Keratinocyte (primary cell): Measurements from ENCODE around the gene CEP164. TPM values are rescaled to one million over a fixed set of nuclear protein-coding genes. Genes with fewer than 3 reads are reported as not detected.

Experiments
- DNase-seq: peaks from one replicate; pipeline ENCODE4 v3.0.0-alpha.2; 2011; ENCODE audit warnings: low read depth, missing footprints, low spot score
- FAIRE-seq: peaks from 2 replicates; lab custom pipeline; 2011; peaks lifted over from hg19 to GRCh38; lab: Jason Lieb, UNC
- H2AFZ ChIP-seq: 2 replicates; pipeline ENCODE4 v1.6.0; 2012; ENCODE audit warnings: low read length, control low read depth, inconsistent platforms; ENCODE audit not compliant: control insufficient read depth
- H3K27ac ChIP-seq: 2 replicates; pipeline ENCODE4 v1.5.1; 2011; ENCODE audit warnings: low read length; ENCODE audit not compliant: control insufficient read depth, insufficient read depth
- H3K27me3 ChIP-seq: 3 replicates; pipeline ENCODE4 v1.6.0; 2011; ENCODE audit warnings: low read length; ENCODE audit not compliant: control insufficient read depth, insufficient read depth; ENCODE audit errors: extremely low read depth
- H3K36me3 ChIP-seq, 2 experiments: 2 replicates in 1 of 2; 3 replicates in 1 of 2; pipeline ENCODE4 v1.5.1; 2011; ENCODE audit warnings: low read length in 2 of 2, mild to moderate bottlenecking in 1 of 2; ENCODE audit not compliant: control insufficient read depth in 2 of 2, insufficient read depth in 2 of 2; ENCODE audit errors: extremely low read depth in 1 of 2
- H3K4me1 ChIP-seq: 3 replicates; pipeline ENCODE4 v1.5.1; 2011; ENCODE audit warnings: low read length; ENCODE audit not compliant: control insufficient read depth, insufficient read depth; ENCODE audit errors: extremely low read depth
- H3K4me2 ChIP-seq: 3 replicates; pipeline ENCODE4 v1.6.0; 2011; ENCODE audit warnings: low read depth, low read length; ENCODE audit not compliant: control insufficient read depth, insufficient read depth; ENCODE audit errors: extremely low read depth
- H3K4me3 ChIP-seq, 3 experiments: fragments of 200-600 bp in 1 of 3; sonication (generic) in 1 of 3; 2 replicates in 2 of 3; 3 replicates in 1 of 3; pipeline ENCODE4 v1.5.1; 2011 to 2016; ENCODE audit warnings: low read length in 3 of 3, mild to moderate bottlenecking in 3 of 3, control low read depth in 2 of 3, inconsistent platforms in 1 of 3, low read depth in 1 of 3, mixed read lengths in 1 of 3, mixed run types in 1 of 3, moderate library complexity in 1 of 3; ENCODE audit not compliant: control insufficient read depth in 2 of 3, insufficient read depth in 2 of 3; ENCODE audit errors: extremely low read depth in 1 of 3
- H3K79me2 ChIP-seq: 2 replicates; pipeline ENCODE4 v1.6.0; 2012; ENCODE audit warnings: low read length; ENCODE audit not compliant: control insufficient read depth, insufficient read depth
- H3K9ac ChIP-seq: 3 replicates; pipeline ENCODE4 v1.6.0; 2011; ENCODE audit warnings: low read length; ENCODE audit not compliant: control insufficient read depth, insufficient read depth; ENCODE audit errors: extremely low read depth
- H3K9me1 ChIP-seq: 3 replicates; pipeline ENCODE4 v1.6.0; 2011; ENCODE audit warnings: low read length; ENCODE audit not compliant: control insufficient read depth, insufficient read depth; ENCODE audit errors: extremely low read depth
- H3K9me3 ChIP-seq: 2 replicates; pipeline ENCODE4 v1.5.1; 2012; ENCODE audit warnings: low read depth, low read length; ENCODE audit not compliant: control insufficient read depth
- H4K20me1 ChIP-seq: 3 replicates; pipeline ENCODE4 v1.6.0; 2011; ENCODE audit warnings: low read length; ENCODE audit not compliant: control insufficient read depth, insufficient read depth; ENCODE audit errors: extremely low read depth
- EZH2 ChIP-seq: IDR thresholded peaks from one replicate; pipeline ENCODE4 v1.6.1; 2012; ENCODE audit warnings: inconsistent platforms, mild to moderate bottlenecking, low read length, moderate library complexity
- dilution Hi-C: fragments of 300-500 bp; cut with MboI; formaldehyde crosslinking; loops from one replicate; pipeline ENCODE4 v1.7.0; 2020; ENCODE audit warnings: low sequenced_read_pairs; ENCODE audit not compliant: extremely low pct_ligation_motif_present
- polyA plus RNA-seq, 5 experiments: library from polyadenylated mRNA; depleted of rRNA in 3 of 5; stranded (reverse) in 3 of 5; stranded (forward) in 1 of 5; unstranded in 1 of 5; fragments of >200 nt; gene quantifications; 1 replicate in 1 of 5; 2 replicates in 3 of 5; 3 replicates in 1 of 5; pipeline versions ENCODE4 v1.2.1 to v1.2.3, GENCODE V29; 2011 to 2012; ENCODE audit warnings: missing spikeins in 2 of 5, low read depth in 1 of 5, low replicate concordance in 1 of 5
- TF ChIP-seq, protein P1 (sequence below), 3 experiments: IDR thresholded peaks in 1 of 3; conservative IDR thresholded peaks in 1 of 3; optimal IDR thresholded peaks in 1 of 3; 2 replicates in 2 of 3; 3 replicates in 1 of 3; pipeline versions ENCODE3 to v1.5.1; 2011; ENCODE audit warnings: low read length in 3 of 3, mild to moderate bottlenecking in 3 of 3, moderate library complexity in 2 of 3, control low read depth in 1 of 3, inconsistent platforms in 1 of 3; ENCODE audit not compliant: insufficient read depth in 2 of 3; ENCODE audit errors: extremely low read depth in 1 of 3

The CEP164 gene
- polyA plus RNA-seq, 1 donor (not counting 4 experiments of a cell fraction or from before 2014, with no cell fraction given): 15.1 TPM

DNA sequence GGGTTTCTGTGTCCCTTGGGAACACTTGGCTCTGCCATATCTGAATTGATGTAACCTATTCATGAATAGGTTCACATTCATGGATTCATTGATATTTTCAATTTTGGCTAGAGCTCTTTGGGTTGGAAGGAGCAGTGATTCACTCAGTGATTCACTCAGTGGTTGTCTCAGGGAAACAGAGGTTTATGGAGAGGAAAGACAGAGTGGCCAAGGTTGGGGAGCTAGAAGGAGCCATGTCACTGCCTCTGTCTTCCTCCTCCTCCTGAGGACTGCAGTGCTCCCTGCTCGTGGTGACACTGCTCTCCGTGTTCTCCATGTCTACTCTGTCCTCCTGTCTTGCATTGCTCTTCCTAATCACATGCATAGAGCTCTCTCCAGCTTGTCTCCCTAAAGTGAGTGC is 17.4 kb downstream of the CEP164 start:
- H3K9me1 ChIP-seq: no peaks in the 10 kb centered on the region
- H3K27me3 ChIP-seq: no peaks in the 10 kb centered on the region
- H3K9me3 ChIP-seq: no peaks in the 10 kb centered on the region
- H2AFZ ChIP-seq: no peak overlapping the region
- no peak for FAIRE-seq
- H3K9ac ChIP-seq: no peak overlapping the region
- DNase-seq: no peak
- no peaks in the 10 kb centered on the region for H3K4me1 ChIP-seq
- no peaks in the 10 kb centered on the region for H4K20me1 ChIP-seq
- H3K4me2 ChIP-seq: no peak overlapping the region
- no peak overlapping the region for H3K4me3 ChIP-seq
- peaks cover 20 to 34% of the 10 kb centered on the region in 2 experiments for H3K36me3 ChIP-seq
- H3K27ac ChIP-seq: no peak overlapping the region
- dilution Hi-C loops: no loop called here
- H3K79me2 ChIP-seq: no peaks in the 10 kb centered on the region
- no peak for TF ChIP-seq EZH2
- TF ChIP-seq, protein P1, sequence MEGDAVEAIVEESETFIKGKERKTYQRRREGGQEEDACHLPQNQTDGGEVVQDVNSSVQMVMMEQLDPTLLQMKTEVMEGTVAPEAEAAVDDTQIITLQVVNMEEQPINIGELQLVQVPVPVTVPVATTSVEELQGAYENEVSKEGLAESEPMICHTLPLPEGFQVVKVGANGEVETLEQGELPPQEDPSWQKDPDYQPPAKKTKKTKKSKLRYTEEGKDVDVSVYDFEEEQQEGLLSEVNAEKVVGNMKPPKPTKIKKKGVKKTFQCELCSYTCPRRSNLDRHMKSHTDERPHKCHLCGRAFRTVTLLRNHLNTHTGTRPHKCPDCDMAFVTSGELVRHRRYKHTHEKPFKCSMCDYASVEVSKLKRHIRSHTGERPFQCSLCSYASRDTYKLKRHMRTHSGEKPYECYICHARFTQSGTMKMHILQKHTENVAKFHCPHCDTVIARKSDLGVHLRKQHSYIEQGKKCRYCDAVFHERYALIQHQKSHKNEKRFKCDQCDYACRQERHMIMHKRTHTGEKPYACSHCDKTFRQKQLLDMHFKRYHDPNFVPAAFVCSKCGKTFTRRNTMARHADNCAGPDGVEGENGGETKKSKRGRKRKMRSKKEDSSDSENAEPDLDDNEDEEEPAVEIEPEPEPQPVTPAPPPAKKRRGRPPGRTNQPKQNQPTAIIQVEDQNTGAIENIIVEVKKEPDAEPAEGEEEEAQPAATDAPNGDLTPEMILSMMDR (optimal IDR thresholded peaks at IDR 0.05 in 1 of 3, IDR thresholded peaks at IDR 0.05 in 1 of 3, conservative IDR thresholded peaks at IDR 0.05 in 1 of 3; ENCODE audit: extremely low read depth in 1 of 3, insufficient read depth in 2 of 3, low read length in 3 of 3): no peak

DNA sequence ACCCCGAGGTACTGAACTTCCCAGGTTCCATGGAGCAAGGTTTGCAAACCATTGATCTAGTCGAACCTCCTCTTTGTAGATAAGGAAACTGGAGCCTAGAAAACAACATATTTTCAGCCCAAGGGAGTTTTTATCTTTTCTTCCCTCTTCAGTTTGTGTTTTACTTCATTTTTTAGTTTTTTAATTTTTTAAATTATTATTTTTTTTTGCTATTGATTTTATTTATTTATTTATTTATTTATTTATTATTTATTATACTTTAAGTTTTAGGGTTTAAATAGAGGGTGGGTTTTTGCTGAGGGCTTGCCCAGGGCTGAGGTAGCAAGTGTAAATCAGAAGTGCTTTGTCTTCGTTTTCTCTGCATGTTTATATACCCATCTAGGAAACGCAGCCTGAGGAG is 26.9 kb downstream of the CEP164 start:
- Histone ChIP-seq H3K9me3 (no peaks in the 10 kb centered on the region), H4K20me1 (peaks cover 3% of the 10 kb centered on the region), H3K4me2 (no peak overlapping the region), H3K36me3 (peaks cover 23 to 29% of the 10 kb centered on the region in 2 experiments), H3K4me1 (no peaks in the 10 kb centered on the region), H3K9me1 (no peaks in the 10 kb centered on the region), H2AFZ (no peak overlapping the region), H3K9ac (no peak overlapping the region), H3K27ac (no peak overlapping the region), H3K27me3 (no peaks in the 10 kb centered on the region), H3K79me2 (no peaks in the 10 kb centered on the region), H3K4me3 (no peak overlapping the region)
- TF ChIP-seq, protein P1 (optimal IDR thresholded peaks at IDR 0.05 in 1 of 3, IDR thresholded peaks at IDR 0.05 in 1 of 3, conservative IDR thresholded peaks at IDR 0.05 in 1 of 3; ENCODE audit: extremely low read depth in 1 of 3, insufficient read depth in 2 of 3, low read length in 3 of 3): no peak
- TF ChIP-seq EZH2: no peak
- dilution Hi-C loops: no loop called here
- DNase-seq (no peak), FAIRE-seq (no peak)
